ENCODE results near the gene APELA.

DNA sequence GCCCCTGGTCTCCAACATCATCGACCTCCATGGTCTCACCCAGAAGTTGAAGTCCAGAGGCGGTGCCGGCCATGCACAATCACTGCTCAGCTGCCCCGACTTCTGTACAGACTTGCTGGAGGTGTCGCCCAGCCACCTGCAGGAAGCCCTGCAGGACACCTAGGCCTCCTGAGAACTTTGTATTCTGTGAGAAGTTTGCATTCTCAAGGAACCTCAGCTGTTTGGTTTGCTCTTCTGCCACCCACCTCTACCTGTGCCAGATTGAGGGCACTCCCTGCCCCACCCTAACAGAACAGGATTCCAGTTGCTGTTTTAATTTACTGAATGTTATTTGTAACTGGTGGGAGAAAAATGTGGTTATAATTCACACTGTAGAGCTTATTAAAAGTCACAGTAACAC lies 53.7 kb downstream of the APELA start:
- no peak for TF ChIP-seq CTCF (IDR thresholded peaks at IDR 0.05)
- TF ChIP-seq POLR2AphosphoS5 (IDR thresholded peaks at IDR 0.05): no peak
- TF ChIP-seq POLR2A (IDR thresholded peaks at IDR 0.05): no peak
- TF ChIP-seq EP300 (IDR thresholded peaks at IDR 0.05): no peak
